Measurements from ENCODE around the gene INTS15. TPM values are rescaled to one million over a fixed set of nuclear protein-coding genes. Genes with fewer than 3 reads are reported as not detected.

INTS15 gene
- total RNA-seq, 1 donor from 2014 or later, result 7.4 TPM

DNA sequence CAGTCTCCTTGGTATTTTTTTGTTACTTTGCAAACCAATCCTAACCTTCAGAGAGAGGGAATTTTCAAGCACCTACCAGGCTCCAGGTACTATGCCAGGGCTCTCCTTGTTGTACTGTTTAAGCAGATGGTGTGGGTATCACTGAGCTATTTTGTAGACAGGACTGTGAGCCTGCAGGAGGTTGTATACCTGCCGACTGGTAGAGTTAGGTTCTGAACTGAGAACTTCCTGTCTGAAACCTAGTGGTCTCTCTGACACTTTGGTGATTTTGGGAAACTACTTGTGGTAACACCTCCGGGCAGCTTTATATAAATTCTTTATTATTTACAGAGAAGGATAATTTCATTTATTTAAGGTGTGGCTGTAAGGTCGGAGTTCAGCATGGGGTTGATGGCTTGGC, 30.1 kb downstream of the INTS15 start:
- DNase-seq (ENCODE audit: low read depth) (no peak), FAIRE-seq (no peak)
- no peaks in the 10 kb centered on the region for H3K36me3 ChIP-seq (ENCODE audit: control insufficient read depth, insufficient read depth, low read length)

DNA sequence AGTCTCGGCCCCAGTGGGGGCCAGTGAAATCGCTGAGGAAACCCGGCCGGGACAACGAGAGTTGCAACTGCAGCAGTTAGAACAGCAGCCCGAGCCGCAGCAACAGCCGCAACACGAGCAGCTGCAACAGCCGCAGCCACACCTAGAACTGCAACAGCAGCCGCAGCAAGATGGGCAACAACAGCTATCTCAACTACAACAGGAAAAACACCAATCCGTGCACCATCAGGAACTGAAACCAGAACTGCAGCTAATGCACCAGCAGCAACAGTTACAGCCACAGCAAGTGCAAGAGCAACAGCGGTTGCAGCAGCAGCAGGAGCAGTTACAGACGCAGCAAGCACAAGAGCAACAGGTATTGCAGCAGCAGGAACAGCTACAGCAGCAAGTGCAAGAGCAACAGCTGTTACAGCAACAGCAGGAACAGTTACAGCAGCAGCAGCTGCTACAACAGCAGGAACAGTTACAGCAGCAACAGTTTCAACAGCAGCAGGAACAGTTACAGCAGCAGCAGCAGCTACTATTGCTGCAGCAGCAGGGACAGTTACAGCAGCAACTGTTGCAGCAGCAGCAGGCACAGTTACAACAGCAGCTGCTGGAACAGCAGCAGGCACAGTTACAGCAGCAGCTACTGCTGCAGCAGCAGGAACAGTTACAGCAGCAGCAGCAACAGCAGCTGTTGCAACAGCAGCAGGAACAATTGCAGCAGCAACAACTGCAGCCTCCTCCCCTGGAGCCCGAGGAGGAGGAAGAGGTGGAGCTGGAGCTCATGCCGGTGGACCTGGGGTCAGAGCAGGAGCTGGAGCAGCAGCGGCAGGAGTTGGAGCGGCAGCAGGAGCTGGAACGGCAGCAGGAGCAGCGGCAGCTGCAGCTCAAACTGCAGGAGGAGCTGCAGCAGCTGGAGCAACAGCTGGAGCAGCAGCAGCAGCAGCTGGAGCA, 31.6 kb downstream of the INTS15 start:
- TF ChIP-seq, protein P1, sequence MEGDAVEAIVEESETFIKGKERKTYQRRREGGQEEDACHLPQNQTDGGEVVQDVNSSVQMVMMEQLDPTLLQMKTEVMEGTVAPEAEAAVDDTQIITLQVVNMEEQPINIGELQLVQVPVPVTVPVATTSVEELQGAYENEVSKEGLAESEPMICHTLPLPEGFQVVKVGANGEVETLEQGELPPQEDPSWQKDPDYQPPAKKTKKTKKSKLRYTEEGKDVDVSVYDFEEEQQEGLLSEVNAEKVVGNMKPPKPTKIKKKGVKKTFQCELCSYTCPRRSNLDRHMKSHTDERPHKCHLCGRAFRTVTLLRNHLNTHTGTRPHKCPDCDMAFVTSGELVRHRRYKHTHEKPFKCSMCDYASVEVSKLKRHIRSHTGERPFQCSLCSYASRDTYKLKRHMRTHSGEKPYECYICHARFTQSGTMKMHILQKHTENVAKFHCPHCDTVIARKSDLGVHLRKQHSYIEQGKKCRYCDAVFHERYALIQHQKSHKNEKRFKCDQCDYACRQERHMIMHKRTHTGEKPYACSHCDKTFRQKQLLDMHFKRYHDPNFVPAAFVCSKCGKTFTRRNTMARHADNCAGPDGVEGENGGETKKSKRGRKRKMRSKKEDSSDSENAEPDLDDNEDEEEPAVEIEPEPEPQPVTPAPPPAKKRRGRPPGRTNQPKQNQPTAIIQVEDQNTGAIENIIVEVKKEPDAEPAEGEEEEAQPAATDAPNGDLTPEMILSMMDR (IDR thresholded peaks at IDR 0.05; ENCODE audit: insufficient read depth, low read length, severe bottlenecking), result no peak
- peak; percentile 18 for FAIRE-seq

More for the DNA sequence above, 30.1 kb downstream of the INTS15 start:
- TF ChIP-seq, protein P1 (IDR thresholded peaks at IDR 0.05; ENCODE audit: insufficient read depth, low read length, severe bottlenecking), result no peak
- Histone ChIP-seq H3K4me3 (ENCODE audit: low read depth, low read length) (no peak overlapping the region), H3K27me3 (ENCODE audit: control insufficient read depth, insufficient read depth, low read length) (peaks cover 7% of the 10 kb centered on the region)

DNA sequence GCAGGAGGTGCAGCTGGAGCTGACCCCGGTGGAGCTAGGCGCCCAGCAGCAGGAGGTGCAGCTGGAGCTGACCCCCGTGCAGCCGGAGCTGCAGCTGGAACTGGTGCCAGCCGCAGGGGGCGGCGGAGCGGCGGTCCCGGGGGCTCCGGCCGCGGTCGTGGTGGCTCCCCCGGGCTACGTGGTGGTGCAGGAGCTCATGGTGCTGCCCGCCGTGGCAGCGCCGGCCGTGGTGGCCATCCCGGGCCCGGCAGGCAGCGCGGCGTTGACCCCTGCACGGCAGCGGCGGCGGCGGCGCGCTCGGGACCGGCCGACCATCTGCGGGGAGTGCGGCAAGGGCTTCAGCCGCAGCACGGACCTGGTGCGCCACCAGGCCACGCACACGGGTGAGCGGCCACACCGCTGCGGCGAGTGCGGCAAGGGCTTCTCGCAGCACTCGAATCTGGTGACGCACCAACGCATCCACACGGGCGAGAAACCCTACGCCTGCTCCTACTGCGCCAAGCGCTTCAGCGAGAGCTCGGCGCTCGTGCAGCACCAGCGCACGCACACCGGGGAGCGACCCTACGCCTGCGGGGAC, 32.4 kb downstream of the INTS15 start:
- Histone ChIP-seq H3K27me3 (ENCODE audit: control insufficient read depth, insufficient read depth, low read length) (no peaks in the 10 kb centered on the region), H3K36me3 (ENCODE audit: control insufficient read depth, insufficient read depth, low read length) (no peaks in the 10 kb centered on the region), H3K4me3 (ENCODE audit: low read depth, low read length) (no peak overlapping the region)
- FAIRE-seq (no peak), DNase-seq (ENCODE audit: low read depth) (no peak)
- TF ChIP-seq, protein P1 (IDR thresholded peaks at IDR 0.05; ENCODE audit: insufficient read depth, low read length, severe bottlenecking), result no peak

More for the DNA sequence above, 31.6 kb downstream of the INTS15 start:
- no peak for DNase-seq (ENCODE audit: low read depth)
- H3K27me3 ChIP-seq (ENCODE audit: control insufficient read depth, insufficient read depth, low read length), result peaks cover 3% of the 10 kb centered on the region
- H3K4me3 ChIP-seq (ENCODE audit: low read depth, low read length), result no peak overlapping the region
- H3K36me3 ChIP-seq (ENCODE audit: control insufficient read depth, insufficient read depth, low read length), result no peaks in the 10 kb centered on the region

DNA sequence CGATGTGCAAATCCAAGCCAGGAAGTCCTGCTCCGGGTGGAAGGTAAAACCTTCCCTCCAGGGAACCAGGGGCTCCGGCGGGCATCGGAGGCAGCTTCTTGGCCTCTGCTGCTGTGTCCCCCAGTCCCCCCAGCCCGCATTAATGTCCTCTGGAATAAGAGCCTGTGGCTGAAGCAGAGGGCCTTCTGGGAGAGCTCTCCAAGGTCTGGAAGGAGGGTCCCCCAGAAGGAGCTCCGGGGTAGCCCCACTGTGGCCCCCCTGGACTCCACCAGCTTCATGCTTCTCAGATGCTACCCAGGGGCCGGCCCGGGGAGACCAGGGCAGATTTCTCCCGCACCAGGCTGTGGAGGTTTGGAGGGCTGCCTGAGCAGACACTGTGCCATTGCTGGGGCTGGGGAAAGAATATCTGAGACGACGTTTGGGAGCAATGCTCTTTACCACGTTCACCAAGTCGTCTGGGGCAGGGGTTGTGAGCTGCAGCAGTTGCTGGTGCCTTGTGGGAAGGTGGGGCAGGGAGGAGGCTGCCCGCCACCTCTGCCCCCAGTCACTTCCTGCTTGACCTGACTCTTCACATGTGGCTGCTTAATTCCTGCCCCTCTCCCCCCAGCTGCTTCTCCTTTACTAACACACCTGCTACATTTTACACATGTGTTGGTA, 33.9 kb downstream of the INTS15 start:
- DNase-seq (ENCODE audit: low read depth) (no peak), FAIRE-seq (no peak)
- Histone ChIP-seq H3K36me3 (ENCODE audit: control insufficient read depth, insufficient read depth, low read length) (no peaks in the 10 kb centered on the region), H3K4me3 (ENCODE audit: low read depth, low read length) (no peak overlapping the region), H3K27me3 (ENCODE audit: control insufficient read depth, insufficient read depth, low read length) (no peaks in the 10 kb centered on the region)
- TF ChIP-seq, protein P1 (IDR thresholded peaks at IDR 0.05; ENCODE audit: insufficient read depth, low read length, severe bottlenecking), result no peak

DNA sequence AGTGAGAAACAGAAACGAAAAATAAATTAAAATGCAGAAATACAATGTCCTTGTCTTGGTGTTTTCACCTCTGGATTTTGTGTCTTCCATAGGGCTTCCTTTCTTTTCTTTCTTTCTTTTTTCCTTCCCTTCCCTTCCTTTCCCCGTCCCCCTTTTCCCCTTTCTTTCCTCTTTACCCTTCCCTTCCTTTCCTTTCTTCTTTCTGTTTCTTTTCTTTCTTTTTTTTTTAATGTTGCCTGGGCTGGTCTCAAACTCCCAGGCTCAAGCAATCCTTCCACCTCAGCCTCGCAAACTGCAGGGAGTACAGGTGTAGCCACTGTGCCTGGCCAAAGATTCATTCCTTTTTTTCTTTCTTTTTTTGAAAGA, 34.4 kb downstream of the INTS15 start:
- DNase-seq (ENCODE audit: low read depth) (no peak), FAIRE-seq (no peak)
- Histone ChIP-seq H3K4me3 (ENCODE audit: low read depth, low read length) (no peak overlapping the region), H3K27me3 (ENCODE audit: control insufficient read depth, insufficient read depth, low read length) (no peaks in the 10 kb centered on the region), H3K36me3 (ENCODE audit: control insufficient read depth, insufficient read depth, low read length) (no peaks in the 10 kb centered on the region)
- TF ChIP-seq, protein P1 (IDR thresholded peaks at IDR 0.05; ENCODE audit: insufficient read depth, low read length, severe bottlenecking), result no peak

All from bronchial epithelial cell (primary cell).